SH-SY5Y (cell line): ENCODE measurements around the gene MOSMO.

Source experiments
- GATA2 ChIP-seq: IDR thresholded peaks from 2 replicates; pipeline ENCODE4 v1.6.1; 2011; ENCODE audit warnings: mild to moderate bottlenecking, low read depth, low read length
- GATA3 ChIP-seq: IDR thresholded peaks from 2 replicates; pipeline ENCODE4 v1.6.1; 2011; ENCODE audit warnings: low read depth, mild to moderate bottlenecking, low read length, moderate library complexity

GRCh38 chr16:22073350-22073749 is 65.4 kb downstream of the MOSMO start:
- TF ChIP-seq GATA3 (no peak), GATA2 (no peak)
